ENCODE data around the gene NSUN2.

GRCh38 chr5:6680922-6681321, 48.1 kb upstream of the NSUN2 start:
- TF ChIP-seq CTCF (IDR thresholded peaks at IDR 0.05; ENCODE audit: extremely low read depth in 1 of 2, insufficient read depth in 1 of 2, low read depth in 1 of 2, low read length in 2 of 2) (no peak), POLR2A (IDR thresholded peaks at IDR 0.05; ENCODE audit: low read depth, low read length) (no peak), POLR2AphosphoS5 (IDR thresholded peaks at IDR 0.05; ENCODE audit: insufficient read depth, low read depth, low read length) (no peak), MAX (IDR thresholded peaks at IDR 0.05; ENCODE audit: insufficient read depth, insufficient read length) (no peak)
